ENCODE data around the gene FGD4. TPM values are rescaled to one million over a fixed set of nuclear protein-coding genes. Genes with fewer than 3 reads are reported as not detected.

The FGD4 gene
- polyA plus RNA-seq, 1 donor from 2014 or later, result 0.64 TPM

DNA sequence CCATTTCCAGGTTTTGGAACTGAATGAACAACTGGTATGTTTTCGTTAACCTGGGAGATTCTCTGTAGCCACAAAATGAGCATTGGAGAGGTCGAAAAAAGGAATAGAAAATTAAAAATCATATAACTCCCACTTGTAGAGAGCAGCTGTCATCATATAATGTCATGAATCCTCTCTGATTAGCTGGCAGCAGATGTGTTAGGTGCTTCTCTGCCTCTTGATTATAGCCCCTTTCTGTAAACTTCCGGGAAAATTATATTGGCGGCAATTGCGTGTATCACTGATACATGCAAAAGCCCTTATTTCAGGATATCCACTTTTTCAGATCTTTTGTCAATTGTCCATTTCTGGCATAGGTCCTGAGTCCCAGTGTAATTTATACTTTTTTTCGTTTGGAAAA lies 31.7 kb downstream of the FGD4 start:
- peaks cover 4% of the 10 kb centered on the region for H3K36me3 Mint-ChIP-seq
- H3K4me3 Mint-ChIP-seq, result no peak overlapping the region
- no peak overlapping the region for H3K27ac Mint-ChIP-seq
- H3K27me3 Mint-ChIP-seq, result peaks cover 5% of the 10 kb centered on the region
- no peaks in the 10 kb centered on the region for H3K4me1 Mint-ChIP-seq
- H3K9me3 Mint-ChIP-seq, result peaks cover 5 to 12% (median 7%) of the 10 kb centered on the region in 3 donors

DNA sequence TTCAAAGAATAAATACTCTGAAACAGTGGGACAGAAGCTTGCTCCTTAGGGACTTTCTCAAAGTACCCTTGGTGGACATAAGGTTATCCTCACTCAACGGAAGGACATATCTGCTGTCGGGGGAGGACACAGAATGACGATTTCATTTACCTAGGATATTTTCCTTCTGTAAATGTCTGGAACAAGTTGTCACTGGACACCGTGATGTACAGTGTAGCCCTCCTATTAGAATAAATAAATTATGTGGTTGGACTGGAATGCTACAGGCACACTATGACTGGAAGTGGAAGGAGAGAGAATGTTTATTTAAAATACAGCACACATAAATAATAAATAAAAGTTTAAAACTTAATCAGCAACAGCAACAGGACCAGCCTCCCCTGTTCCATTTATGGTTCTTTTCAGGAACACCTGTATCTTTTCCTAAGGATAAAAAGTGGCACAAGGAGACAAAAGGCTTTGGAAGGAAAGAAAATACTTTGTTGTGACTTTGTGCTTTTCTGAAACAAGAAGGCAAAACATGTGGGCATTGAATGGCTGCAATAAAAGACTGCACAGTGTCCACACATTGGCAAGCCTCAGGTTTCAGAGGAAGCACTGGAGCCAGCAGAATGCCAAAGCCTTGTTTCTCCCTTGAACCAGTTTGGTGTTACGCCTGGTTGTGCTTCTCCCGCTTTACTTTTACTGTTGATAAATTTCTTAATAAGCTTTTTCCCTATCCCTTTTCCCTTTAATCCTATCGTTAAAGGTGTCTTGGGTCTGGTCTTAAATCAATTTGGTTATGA lies 36.8 kb downstream of the FGD4 start:
- Mint-ChIP-seq H3K27ac (no peak overlapping the region), H3K4me1 (no peaks in the 10 kb centered on the region), H3K27me3 (no peaks in the 10 kb centered on the region), H3K36me3 (no peaks in the 10 kb centered on the region), H3K4me3 (no peak overlapping the region), H3K9me3 (no peaks in the 10 kb centered on the region)

DNA sequence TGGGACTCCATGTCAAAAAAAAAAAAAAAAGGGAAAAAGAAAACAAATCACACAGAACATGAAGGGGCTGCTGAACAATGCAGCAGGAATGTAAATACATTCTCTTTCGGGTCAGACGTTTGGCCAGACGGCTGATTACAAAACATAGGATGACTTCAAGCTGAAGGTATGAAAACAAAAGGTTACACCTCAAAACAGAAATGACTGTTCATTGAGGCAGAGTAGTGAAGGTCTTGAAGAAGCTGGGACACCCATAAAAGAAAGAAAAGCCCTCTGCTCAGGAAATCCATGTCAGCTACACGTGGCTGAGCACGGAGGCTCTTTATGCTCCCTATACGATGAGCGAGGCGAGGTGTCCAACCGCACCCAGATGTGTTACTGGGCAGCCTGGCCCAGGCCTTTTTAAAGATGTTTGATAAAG lies 37.7 kb downstream of the FGD4 start:
- Mint-ChIP-seq H3K36me3 (no peaks in the 10 kb centered on the region), H3K4me1 (no peaks in the 10 kb centered on the region), H3K4me3 (no peak overlapping the region)

DNA sequence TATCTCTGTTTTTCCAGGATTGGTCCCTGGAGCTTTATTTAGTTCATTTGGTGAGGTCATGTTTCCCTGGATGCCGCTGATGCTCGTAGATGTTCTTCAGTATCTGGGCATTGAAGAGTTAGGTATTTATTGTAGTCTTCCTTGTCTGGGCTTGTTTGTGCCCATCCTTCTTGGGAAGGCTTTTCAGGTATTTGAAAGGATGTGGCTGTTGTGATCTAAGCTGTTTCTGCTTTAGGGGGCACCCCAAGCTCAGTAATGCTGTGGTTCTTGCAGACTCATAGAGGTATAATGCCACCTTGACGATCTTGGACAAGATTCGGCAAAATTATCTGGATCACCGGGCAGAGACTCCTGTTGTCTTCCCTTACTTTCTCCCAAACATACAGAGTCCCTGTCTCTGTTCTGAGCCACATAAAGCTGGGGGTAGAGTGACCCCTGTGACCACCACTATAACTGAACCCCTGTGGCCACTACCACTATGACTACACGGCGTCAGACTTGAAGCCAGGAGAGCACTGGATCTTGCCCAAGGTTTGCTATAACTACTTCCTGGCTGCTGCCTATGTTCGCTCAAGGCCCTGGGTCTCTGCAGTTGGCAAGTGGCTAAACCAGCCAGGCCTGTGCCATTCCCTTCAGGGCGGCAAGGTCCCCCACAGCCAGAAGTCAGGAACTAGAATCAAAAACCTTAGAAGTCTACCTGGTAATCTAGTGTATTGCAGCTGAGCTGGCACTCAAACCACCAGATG lies 40.9 kb downstream of the FGD4 start:
- H3K4me1 Mint-ChIP-seq, result peaks cover 0 to 2% (median 0%) of the 10 kb centered on the region in 3 donors
- no peaks in the 10 kb centered on the region for H3K27me3 Mint-ChIP-seq
- H3K4me3 Mint-ChIP-seq, result no peak overlapping the region
- H3K9me3 Mint-ChIP-seq, result no peaks in the 10 kb centered on the region
- H3K36me3 Mint-ChIP-seq, result no peaks in the 10 kb centered on the region
- H3K27ac Mint-ChIP-seq, result no peak overlapping the region

More for the DNA sequence above, 37.7 kb downstream of the FGD4 start:
- Mint-ChIP-seq H3K27ac (no peak overlapping the region), H3K27me3 (no peaks in the 10 kb centered on the region), H3K9me3 (no peaks in the 10 kb centered on the region)

DNA sequence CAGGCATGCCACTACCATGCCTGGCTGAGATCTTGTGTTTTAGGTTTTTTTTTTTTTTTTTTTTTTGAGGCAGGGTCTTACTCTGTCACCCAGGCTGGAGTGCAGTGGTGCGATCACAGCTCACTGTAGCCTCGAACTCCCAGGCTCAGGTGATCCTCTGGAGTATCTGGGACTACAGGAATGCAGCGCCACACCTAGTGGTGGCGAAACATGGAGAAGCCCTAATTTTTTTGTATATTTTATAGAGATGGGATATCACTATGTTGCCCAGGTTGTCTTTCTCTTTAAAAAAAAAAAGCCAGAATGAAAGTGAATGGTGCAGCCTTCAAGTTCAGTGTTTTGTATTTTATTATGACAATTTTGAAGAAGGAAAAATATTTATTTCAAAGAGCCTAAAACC lies 44.1 kb downstream of the FGD4 start:
- H3K9me3 Mint-ChIP-seq, result no peaks in the 10 kb centered on the region
- peaks cover under 1% of the 10 kb centered on the region for H3K27me3 Mint-ChIP-seq
- H3K4me3 Mint-ChIP-seq, result no peak overlapping the region
- peaks cover 0 to 4% (median 0%) of the 10 kb centered on the region in 3 donors for H3K4me1 Mint-ChIP-seq
- no peaks in the 10 kb centered on the region for H3K36me3 Mint-ChIP-seq
- no peak overlapping the region for H3K27ac Mint-ChIP-seq

DNA sequence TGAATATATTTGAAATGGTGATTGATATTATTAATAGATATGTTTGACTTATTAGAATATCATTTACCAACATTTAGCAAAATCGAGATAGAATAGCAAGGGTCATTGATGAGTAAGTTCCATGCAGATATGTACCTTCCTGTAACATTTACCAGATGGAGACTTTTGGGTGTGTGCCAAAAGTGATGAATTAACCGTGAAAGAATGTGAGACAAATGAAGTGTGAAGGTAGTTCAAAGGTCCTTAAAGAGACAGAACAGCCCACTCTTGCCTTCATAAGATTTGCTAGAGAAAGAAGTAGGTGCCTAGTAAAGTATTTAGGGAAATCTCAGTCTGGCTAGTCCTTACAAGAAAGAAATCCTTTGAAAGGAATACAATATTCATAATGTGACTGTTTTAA lies 45.5 kb downstream of the FGD4 start:
- H3K4me3 Mint-ChIP-seq, result no peak overlapping the region
- H3K9me3 Mint-ChIP-seq, result no peaks in the 10 kb centered on the region
- no peaks in the 10 kb centered on the region for H3K36me3 Mint-ChIP-seq
- peaks cover 2% of the 10 kb centered on the region for H3K27me3 Mint-ChIP-seq
- no peak overlapping the region for H3K27ac Mint-ChIP-seq
- peaks cover 0 to 4% (median 0%) of the 10 kb centered on the region in 3 donors for H3K4me1 Mint-ChIP-seq

DNA sequence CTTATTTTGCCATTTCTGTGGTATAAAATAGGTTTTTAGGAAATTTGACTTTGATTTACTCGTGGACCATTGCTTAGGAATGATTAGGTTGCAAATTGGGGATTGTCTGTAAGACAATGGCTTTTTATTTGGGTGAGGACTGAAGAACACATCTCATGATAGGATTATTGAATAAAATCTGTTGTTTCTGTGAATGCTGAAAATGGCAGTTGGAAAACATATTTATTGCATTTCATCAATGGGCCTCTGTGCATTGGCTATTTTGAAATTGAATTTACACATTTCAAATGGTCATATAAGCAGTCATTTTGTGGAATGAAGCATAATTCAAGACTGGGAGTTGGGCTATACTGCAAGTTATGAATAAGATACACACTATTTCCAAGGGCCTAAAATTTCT lies 46.0 kb downstream of the FGD4 start:
- Mint-ChIP-seq H3K9me3 (no peaks in the 10 kb centered on the region), H3K27me3 (peaks cover 2% of the 10 kb centered on the region), H3K36me3 (no peaks in the 10 kb centered on the region), H3K27ac (no peak overlapping the region), H3K4me1 (peaks cover 0 to 4% (median 0%) of the 10 kb centered on the region in 3 donors), H3K4me3 (no peak overlapping the region)

DNA sequence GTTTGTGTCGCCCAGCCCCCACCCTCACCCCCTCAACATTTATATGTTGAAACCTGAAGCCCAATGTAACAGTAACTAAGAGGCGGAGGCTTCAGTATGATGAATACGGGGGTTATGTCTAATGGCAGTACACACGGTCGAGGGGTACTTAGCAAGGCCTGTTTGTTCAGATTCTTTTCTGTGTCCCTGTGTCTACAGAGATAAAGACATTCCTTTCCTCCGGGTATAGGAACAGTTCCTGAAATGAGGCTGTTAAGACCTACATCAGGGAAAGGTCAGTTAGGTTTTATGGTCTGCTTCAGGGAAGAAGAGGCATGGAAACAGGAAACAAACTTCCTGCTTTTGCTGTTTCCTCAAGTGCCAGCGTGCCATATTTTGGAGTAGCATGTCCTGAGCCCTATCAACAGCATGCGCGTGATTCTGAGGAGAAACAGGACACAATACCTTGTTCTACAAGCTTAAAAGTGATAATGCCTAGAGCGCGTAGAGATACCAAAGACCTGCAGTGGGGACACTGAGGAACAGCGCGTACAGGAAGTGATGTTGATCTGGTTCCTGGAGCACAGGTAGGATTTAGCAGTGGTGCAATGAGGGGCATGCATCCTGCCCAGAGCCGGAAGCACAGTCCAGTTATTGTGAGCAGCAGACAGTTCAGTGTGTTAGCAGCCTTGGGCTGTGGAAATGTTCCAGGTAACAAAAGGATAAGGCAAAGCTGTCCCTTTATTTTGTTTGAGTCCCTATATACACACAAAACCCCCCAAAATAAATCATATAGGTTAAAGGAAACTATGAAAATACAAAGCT lies 47.2 kb downstream of the FGD4 start:
- H3K4me3 Mint-ChIP-seq, result no peak overlapping the region

DNA sequence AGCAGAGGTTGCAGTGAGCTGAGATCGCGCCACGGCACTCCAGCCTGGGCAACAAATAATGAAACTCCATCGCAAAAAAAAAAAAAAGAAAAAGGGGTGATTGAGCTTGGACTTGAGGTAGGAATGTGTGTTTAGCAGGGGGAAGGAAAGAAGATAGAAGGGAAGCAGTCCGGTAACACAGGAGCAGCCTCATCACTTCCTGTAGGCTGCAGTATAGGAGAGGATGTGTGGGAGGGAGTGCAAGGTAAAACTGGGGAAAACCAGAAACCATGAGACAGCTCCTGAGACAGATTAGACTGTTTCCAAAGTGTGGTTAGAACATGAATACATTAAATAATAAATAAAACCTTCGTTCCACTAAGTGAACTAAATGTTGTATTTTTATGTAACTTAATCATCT lies 49.2 kb downstream of the FGD4 start:
- H3K9me3 Mint-ChIP-seq, result no peaks in the 10 kb centered on the region
- no peak overlapping the region for H3K27ac Mint-ChIP-seq
- H3K4me3 Mint-ChIP-seq, result no peak overlapping the region
- no peaks in the 10 kb centered on the region for H3K36me3 Mint-ChIP-seq
- peaks cover 2% of the 10 kb centered on the region for H3K27me3 Mint-ChIP-seq
- H3K4me1 Mint-ChIP-seq, result peaks cover 0 to 4% (median 0%) of the 10 kb centered on the region in 3 donors

More for the DNA sequence above, 47.2 kb downstream of the FGD4 start:
- Mint-ChIP-seq H3K36me3 (no peaks in the 10 kb centered on the region), H3K9me3 (no peaks in the 10 kb centered on the region), H3K27me3 (peaks cover 2% of the 10 kb centered on the region), H3K4me1 (peaks cover 0 to 4% (median 0%) of the 10 kb centered on the region in 3 donors), H3K27ac (peak overlapping the region in 1 of 3 donors; percentile 37)

DNA sequence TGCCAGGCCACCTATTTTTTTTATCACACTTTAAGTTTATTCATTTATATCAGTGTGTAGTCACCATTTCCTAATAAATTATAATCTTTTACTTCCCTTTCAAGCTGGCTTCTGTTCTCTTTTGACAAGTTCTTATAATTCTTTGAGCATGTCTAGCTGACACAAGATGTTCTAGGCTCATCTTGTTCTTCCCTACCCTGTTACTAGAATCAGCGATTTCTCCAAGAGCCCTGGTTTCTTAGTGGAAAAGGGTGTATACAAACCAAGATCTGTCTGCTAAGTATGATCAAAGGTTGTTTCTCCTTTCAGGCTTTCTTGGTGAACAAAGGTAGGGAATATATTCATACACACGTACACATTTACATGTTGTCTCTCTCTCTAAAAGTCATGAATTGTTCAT lies 51.0 kb downstream of the FGD4 start:
- H3K4me3 Mint-ChIP-seq, result no peak overlapping the region
- no peaks in the 10 kb centered on the region for H3K36me3 Mint-ChIP-seq
- no peaks in the 10 kb centered on the region for H3K9me3 Mint-ChIP-seq
- peaks cover 0 to 2% (median 0%) of the 10 kb centered on the region in 3 donors for H3K4me1 Mint-ChIP-seq
- peaks cover 2% of the 10 kb centered on the region for H3K27me3 Mint-ChIP-seq
- no peak overlapping the region for H3K27ac Mint-ChIP-seq

DNA sequence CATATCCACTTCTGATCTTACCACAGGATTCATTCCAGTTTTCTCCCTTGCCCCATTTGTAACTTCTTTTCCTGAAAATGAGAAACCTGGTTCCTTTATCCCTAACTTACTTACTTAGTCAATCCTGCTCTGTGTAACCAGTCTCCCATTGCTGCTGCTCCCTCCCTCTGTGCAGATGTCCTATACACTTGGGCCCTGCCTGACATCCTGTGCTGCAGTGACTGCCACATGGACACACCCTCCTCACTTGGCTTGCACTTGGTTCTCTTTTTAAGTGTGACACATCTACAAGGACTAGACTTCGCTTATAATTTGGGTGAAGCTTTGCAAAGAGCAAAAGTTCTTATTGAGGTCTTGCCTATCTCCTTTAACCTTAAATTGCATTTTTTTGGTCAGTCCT lies 51.4 kb downstream of the FGD4 start:
- H3K27me3 Mint-ChIP-seq, result peaks cover 2% of the 10 kb centered on the region
- no peak overlapping the region for H3K27ac Mint-ChIP-seq
- H3K4me3 Mint-ChIP-seq, result no peak overlapping the region

DNA sequence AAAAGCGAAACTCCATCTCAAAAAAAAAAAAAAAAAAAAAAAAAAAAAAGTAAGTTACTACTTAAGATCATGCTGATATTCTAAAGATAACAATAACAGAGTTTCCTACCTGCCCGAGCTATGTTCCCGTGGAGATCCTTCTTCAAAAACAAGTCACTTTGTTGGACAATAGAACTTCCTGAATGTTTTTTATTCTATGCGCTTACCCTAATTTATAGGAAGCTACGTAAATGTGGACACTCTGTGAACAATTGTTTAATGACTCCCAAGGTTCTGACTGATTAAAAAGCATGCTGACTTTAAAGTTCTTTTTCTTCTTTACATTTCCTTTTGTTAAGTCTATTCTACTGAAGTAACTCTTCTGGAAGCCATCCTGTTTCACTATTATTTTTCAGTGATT lies 52.5 kb downstream of the FGD4 start:
- H3K27ac Mint-ChIP-seq, result no peak overlapping the region
- H3K4me1 Mint-ChIP-seq, result peaks cover 6 to 13% (median 8%) of the 10 kb centered on the region in 3 donors
- H3K27me3 Mint-ChIP-seq, result peaks cover 2% of the 10 kb centered on the region
- H3K36me3 Mint-ChIP-seq, result no peaks in the 10 kb centered on the region
- no peaks in the 10 kb centered on the region for H3K9me3 Mint-ChIP-seq
- H3K4me3 Mint-ChIP-seq, result no peak overlapping the region

More for the DNA sequence above, 51.4 kb downstream of the FGD4 start:
- no peaks in the 10 kb centered on the region for H3K36me3 Mint-ChIP-seq
- no peaks in the 10 kb centered on the region for H3K9me3 Mint-ChIP-seq
- peaks cover 0 to 3% (median 2%) of the 10 kb centered on the region in 3 donors for H3K4me1 Mint-ChIP-seq

DNA sequence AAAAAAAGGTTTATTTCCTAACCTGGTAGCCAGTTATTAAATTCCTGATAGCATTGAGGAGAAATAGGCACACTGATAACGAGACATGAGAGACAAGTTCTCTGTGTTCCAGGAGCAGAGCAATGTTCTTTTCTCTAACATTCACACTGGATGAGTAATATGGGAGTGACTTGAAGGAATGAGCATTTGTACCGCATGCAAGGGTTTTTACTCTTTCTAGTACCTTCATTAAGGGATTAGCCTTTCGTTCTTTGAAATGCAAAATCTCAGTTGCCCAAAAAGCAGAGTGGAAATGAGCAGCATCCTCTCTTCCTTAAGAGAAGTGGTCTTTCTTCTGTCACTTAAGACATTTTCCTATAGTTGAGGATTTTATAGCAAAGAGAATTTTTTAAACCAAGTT lies 54.7 kb downstream of the FGD4 start:
- Mint-ChIP-seq H3K4me1 (peaks cover 10 to 15% (median 11%) of the 10 kb centered on the region in 3 donors), H3K36me3 (no peaks in the 10 kb centered on the region), H3K4me3 (no peak overlapping the region), H3K27ac (no peak overlapping the region), H3K9me3 (no peaks in the 10 kb centered on the region), H3K27me3 (no peaks in the 10 kb centered on the region)

DNA sequence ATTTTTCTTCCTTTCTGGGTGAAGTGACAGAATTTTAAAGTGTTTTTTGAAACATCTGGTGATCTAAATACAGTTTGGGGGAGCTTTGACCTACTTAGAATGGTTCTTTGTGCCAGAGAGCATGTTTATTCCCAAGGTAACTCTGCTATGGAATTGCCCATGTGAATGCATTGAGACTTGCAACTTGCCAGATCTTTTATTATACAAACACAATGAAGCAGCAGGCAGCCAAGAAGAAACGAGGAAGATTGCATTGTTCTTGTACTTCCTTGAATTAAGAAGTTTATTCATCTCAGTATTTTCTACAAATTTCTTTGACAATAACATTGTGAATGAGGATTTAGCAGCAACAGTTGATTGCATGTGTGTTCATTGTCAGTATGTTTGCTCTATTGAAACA lies 55.5 kb downstream of the FGD4 start:
- Mint-ChIP-seq H3K4me1 (peaks cover 10 to 15% (median 11%) of the 10 kb centered on the region in 3 donors), H3K4me3 (no peak overlapping the region), H3K27me3 (no peaks in the 10 kb centered on the region), H3K27ac (no peak overlapping the region), H3K9me3 (no peaks in the 10 kb centered on the region), H3K36me3 (no peaks in the 10 kb centered on the region)

DNA sequence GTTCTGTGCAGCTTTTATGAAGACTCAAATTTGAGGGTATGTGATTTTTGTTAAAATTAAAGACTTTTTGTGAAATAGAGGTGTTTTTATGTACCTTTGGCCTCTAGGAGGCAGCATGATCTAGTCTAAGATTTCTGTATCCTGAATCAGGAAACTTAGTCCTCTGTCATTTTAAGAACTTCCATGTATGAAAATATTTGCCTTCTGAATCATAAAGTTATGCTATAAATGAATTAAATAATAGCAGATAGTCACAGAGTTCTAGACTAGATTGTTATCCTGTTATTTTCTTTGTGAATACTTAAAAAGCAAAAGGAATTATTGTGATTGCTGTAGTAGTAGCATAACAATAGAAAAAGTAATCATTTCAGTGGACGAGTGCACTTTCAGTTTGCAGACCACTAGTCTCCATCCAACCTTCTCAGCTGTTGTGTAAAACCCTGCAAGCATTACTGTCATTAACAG lies 56.3 kb downstream of the FGD4 start:
- H3K36me3 Mint-ChIP-seq, result no peaks in the 10 kb centered on the region
- peak overlapping the region in 3 of 4 donors; percentile 47 to 84 (median 82) for H3K4me3 Mint-ChIP-seq
- peaks cover 10 to 15% (median 12%) of the 10 kb centered on the region in 3 donors for H3K4me1 Mint-ChIP-seq
- H3K27ac Mint-ChIP-seq, result peak overlapping the region in 2 of 3 donors; percentile 27 to 61
- no peaks in the 10 kb centered on the region for H3K9me3 Mint-ChIP-seq
- no peaks in the 10 kb centered on the region for H3K27me3 Mint-ChIP-seq

Data from IgD-negative memory B cell (primary cell).